ENCODE measurements around the gene FLT3LG. TPM values are rescaled to one million over a fixed set of nuclear protein-coding genes. Genes with fewer than 3 reads are reported as not detected.
A peak's percentile ranks its signal among the peaks of the same experiment; 100 is the strongest.

FLT3LG gene
- total and polyA plus RNA-seq, 2 experiments from 2014 or later: 0.49 to 1.8 TPM

DNA sequence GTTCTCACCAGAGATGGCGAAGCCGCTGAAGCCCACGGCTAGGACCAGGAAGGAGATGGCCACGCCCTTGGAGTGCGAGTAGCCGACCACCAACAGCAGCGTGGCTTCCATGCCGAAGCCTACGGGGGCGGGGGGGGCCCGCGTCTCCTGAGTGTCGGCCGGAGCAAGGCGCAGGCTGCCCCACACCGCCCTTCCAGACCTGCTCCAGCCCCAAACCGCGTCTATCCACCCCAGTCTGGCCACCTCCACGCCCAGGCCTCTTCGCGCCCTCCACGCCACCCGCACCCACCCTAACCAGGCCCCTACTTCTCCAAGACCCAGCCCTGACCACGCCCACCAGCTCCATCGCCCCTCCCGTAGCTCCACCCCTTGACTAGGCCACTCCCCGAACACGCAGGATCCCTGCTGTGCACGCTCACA is 42.7 kb upstream of the FLT3LG start (continued):
- TF ChIP-seq, protein P1, sequence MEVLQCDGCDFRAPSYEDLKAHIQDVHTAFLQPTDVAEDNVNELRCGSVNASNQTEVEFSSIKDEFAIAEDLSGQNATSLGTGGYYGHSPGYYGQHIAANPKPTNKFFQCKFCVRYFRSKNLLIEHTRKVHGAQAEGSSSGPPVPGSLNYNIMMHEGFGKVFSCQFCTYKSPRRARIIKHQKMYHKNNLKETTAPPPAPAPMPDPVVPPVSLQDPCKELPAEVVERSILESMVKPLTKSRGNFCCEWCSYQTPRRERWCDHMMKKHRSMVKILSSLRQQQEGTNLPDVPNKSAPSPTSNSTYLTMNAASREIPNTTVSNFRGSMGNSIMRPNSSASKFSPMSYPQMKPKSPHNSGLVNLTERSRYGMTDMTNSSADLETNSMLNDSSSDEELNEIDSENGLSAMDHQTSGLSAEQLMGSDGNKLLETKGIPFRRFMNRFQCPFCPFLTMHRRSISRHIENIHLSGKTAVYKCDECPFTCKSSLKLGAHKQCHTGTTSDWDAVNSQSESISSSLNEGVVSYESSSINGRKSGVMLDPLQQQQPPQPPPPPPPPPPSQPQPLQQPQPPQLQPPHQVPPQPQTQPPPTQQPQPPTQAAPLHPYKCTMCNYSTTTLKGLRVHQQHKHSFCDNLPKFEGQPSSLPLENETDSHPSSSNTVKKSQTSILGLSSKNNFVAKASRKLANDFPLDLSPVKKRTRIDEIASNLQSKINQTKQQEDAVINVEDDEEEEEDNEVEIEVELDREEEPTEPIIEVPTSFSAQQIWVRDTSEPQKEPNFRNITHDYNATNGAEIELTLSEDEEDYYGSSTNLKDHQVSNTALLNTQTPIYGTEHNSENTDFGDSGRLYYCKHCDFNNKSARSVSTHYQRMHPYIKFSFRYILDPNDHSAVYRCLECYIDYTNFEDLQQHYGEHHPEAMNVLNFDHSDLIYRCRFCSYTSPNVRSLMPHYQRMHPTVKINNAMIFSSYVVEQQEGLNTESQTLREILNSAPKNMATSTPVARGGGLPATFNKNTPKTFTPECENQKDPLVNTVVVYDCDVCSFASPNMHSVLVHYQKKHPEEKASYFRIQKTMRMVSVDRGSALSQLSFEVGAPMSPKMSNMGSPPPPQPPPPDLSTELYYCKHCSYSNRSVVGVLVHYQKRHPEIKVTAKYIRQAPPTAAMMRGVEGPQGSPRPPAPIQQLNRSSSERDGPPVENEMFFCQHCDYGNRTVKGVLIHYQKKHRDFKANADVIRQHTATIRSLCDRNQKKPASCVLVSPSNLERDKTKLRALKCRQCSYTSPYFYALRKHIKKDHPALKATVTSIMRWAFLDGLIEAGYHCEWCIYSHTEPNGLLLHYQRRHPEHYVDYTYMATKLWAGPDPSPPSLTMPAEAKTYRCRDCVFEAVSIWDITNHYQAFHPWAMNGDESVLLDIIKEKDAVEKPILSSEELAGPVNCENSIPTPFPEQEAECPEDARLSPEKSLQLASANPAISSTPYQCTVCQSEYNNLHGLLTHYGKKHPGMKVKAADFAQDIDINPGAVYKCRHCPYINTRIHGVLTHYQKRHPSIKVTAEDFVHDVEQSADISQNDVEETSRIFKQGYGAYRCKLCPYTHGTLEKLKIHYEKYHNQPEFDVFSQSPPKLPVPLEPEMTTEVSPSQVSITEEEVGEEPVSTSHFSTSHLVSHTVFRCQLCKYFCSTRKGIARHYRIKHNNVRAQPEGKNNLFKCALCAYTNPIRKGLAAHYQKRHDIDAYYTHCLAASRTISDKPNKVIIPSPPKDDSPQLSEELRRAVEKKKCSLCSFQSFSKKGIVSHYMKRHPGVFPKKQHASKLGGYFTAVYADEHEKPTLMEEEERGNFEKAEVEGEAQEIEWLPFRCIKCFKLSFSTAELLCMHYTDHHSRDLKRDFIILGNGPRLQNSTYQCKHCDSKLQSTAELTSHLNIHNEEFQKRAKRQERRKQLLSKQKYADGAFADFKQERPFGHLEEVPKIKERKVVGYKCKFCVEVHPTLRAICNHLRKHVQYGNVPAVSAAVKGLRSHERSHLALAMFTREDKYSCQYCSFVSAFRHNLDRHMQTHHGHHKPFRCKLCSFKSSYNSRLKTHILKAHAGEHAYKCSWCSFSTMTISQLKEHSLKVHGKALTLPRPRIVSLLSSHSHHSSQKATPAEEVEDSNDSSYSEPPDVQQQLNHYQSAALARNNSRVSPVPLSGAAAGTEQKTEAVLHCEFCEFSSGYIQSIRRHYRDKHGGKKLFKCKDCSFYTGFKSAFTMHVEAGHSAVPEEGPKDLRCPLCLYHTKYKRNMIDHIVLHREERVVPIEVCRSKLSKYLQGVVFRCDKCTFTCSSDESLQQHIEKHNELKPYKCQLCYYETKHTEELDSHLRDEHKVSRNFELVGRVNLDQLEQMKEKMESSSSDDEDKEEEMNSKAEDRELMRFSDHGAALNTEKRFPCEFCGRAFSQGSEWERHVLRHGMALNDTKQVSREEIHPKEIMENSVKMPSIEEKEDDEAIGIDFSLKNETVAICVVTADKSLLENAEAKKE (CRISPR knock-in tag; IDR thresholded peaks at IDR 0.05): no peak
- TF ChIP-seq EZH2 (IDR thresholded peaks at IDR 0.05; ENCODE audit: low read depth, unreplicated experiment) (no peak), STAT1 (IDR thresholded peaks at IDR 0.05; ENCODE audit: unreplicated experiment) (no peak), CREB1 (CRISPR knock-in tag; IDR thresholded peaks at IDR 0.05; ENCODE audit: low read depth) (no peak)

GRCh38 chr19:49432141-49433073 is 41.6 kb upstream of the FLT3LG start:
- H3K79me2 ChIP-seq (replicated peaks; ENCODE audit: insufficient read depth): no peaks in the 10 kb centered on the region

More at GRCh38 chr19:49432141-49433073, 41.6 kb upstream of the FLT3LG start:
- peak; percentile 64 for ATAC-seq
- peaks cover 68% of the 10 kb centered on the region for H3K27me3 ChIP-seq (ENCODE audit: insufficient read depth)
- H3F3A ChIP-seq (replicated peaks; ENCODE audit: low read depth): peaks cover 38% of the 10 kb centered on the region
- H3K27ac ChIP-seq (ENCODE audit: low read depth): no peak overlapping the region
- H4K20me1 ChIP-seq (replicated peaks; ENCODE audit: insufficient read depth): no peaks in the 10 kb centered on the region
- H3K36me3 ChIP-seq (ENCODE audit: insufficient read depth): no peaks in the 10 kb centered on the region
- H3K9me2 ChIP-seq (ENCODE audit: insufficient read depth): no peaks in the 10 kb centered on the region
- DNase-seq (ENCODE audit: low spot score): peak; percentile 97
- peaks cover 5% of the 10 kb centered on the region for H3K36me3 Mint-ChIP-seq (ENCODE audit: low read depth)
- H3K4me2 ChIP-seq: peak overlapping the region; percentile 86
- H3K4me1 ChIP-seq (ENCODE audit: insufficient read depth): peaks cover 32% of the 10 kb centered on the region
- H3K4me3 ChIP-seq: peak overlapping the region; percentile 72
- H2AFZ ChIP-seq: peak overlapping the region; percentile 59; the same call in 1 of the 2 replicates
- no peak overlapping the region for H3K27ac Mint-ChIP-seq
- peaks cover 49% of the 10 kb centered on the region for H3K4me1 Mint-ChIP-seq
- peaks cover 64% of the 10 kb centered on the region for H3K27me3 Mint-ChIP-seq (ENCODE audit: insufficient read depth, low read depth, poor library complexity)
- H3K9me3 Mint-ChIP-seq: peaks cover 13% of the 10 kb centered on the region; the same call in 2 of the 3 replicates
- H3K4me3 Mint-ChIP-seq: peak overlapping the region; percentile 72
- TF ChIP-seq CTCF (conservative IDR thresholded peaks at IDR 0.05; ENCODE audit: low read depth in 2 of 2) (peak in 1 of 2 experiments; percentile 24; a peak in 2 of 4 replicates), ZNF114 (CRISPR knock-in tag; IDR thresholded peaks at IDR 0.05) (no peak), POLR2AphosphoS5 (IDR thresholded peaks at IDR 0.05; ENCODE audit: low read depth) (peak; percentile 74)
